SJSA1 (cell line): ENCODE results near the gene CFAP100. TPM values are rescaled to one million over a fixed set of nuclear protein-coding genes. Genes with fewer than 3 reads are reported as not detected.

ENCODE experiments used
- DNase-seq, 2 experiments: peaks; one replicate each; pipeline ENCODE4 v3.0.0-alpha.2; 2015 to 2020; ENCODE audit warnings: low spot score in 2 of 2, low read depth in 1 of 2
- H3K27ac ChIP-seq: fragments of 250-450 bp; sonication (Bioruptor Pico); 2 replicates; pipeline ENCODE4 v1.5.1; 2020; ENCODE audit warnings: mild to moderate bottlenecking, moderate library complexity
- H3K27me3 ChIP-seq: fragments of 250-450 bp; sonication (Bioruptor Pico); replicated peaks from 2 replicates; pipeline ENCODE4 v1.5.1; 2020; ENCODE audit warnings: mild to moderate bottlenecking, moderate library complexity
- H3K36me3 ChIP-seq: fragments of 250-450 bp; sonication (Bioruptor Pico); 2 replicates; pipeline ENCODE4 v1.5.1; 2020; ENCODE audit warnings: mild to moderate bottlenecking
- H3K4me1 ChIP-seq: fragments of 250-450 bp; sonication (Bioruptor Pico); replicated peaks from 2 replicates; pipeline ENCODE4 v1.6.1; 2021; ENCODE audit warnings: mild to moderate bottlenecking
- H3K4me3 ChIP-seq: fragments of 250-450 bp; sonication (Bioruptor Pico); 2 replicates; pipeline ENCODE4 v1.5.1; 2020; ENCODE audit warnings: mild to moderate bottlenecking
- H3K9me3 ChIP-seq: fragments of 250-450 bp; sonication (Bioruptor Pico); replicated peaks from 2 replicates; pipeline ENCODE4 v1.5.1; 2020; ENCODE audit warnings: mild to moderate bottlenecking
- total RNA-seq: library from RNA; depleted of rRNA; stranded (reverse); fragments of >200 nt; shearing (Covaris generic); gene quantifications from 2 replicates; pipeline ENCODE4 v1.2.3, GENCODE V29; 2014

CFAP100 gene
- total RNA-seq, 1 experiment from 2014 or later: not detected

GRCh38 chr3:126436826-126437717 is 42.4 kb downstream of the CFAP100 start:
- no peak for DNase-seq
- Histone ChIP-seq H3K9me3 (no peaks in the 10 kb centered on the region), H3K27me3 (no peaks in the 10 kb centered on the region), H3K4me3 (no peak overlapping the region), H3K27ac (no peak overlapping the region), H3K36me3 (peaks cover 2% of the 10 kb centered on the region; the same call in 1 of the 2 replicates), H3K4me1 (peaks cover 3% of the 10 kb centered on the region; the same call in 1 of the 2 replicates)

- Histone ChIP-seq H3K4me3 (no peak overlapping the region), H3K36me3 (peaks cover 2% of the 10 kb centered on the region; the same call in 1 of the 2 replicates)
- no peak for DNase-seq
Measured at GRCh38 chr3:126438186-126438585, 43.5 kb downstream of the CFAP100 start.

GRCh38 chr3:126438746-126439145 is 44.0 kb downstream of the CFAP100 start:
- H3K9me3 ChIP-seq: no peaks in the 10 kb centered on the region
- no peak for DNase-seq
- no peak overlapping the region for H3K27ac ChIP-seq
- no peak overlapping the region for H3K4me3 ChIP-seq
- no peaks in the 10 kb centered on the region for H3K4me1 ChIP-seq
- no peaks in the 10 kb centered on the region for H3K27me3 ChIP-seq
- peaks cover 2% of the 10 kb centered on the region; the same call in 1 of the 2 replicates for H3K36me3 ChIP-seq

More at GRCh38 chr3:126438186-126438585, 43.5 kb downstream of the CFAP100 start:
- Histone ChIP-seq H3K27me3 (no peaks in the 10 kb centered on the region), H3K4me1 (no peaks in the 10 kb centered on the region; the same call in 1 of the 2 replicates), H3K9me3 (no peaks in the 10 kb centered on the region), H3K27ac (no peak overlapping the region)

GRCh38 chr3:126439346-126439967 is 44.7 kb downstream of the CFAP100 start:
- Histone ChIP-seq H3K4me3 (no peak overlapping the region), H3K27ac (no peak overlapping the region), H3K9me3 (no peaks in the 10 kb centered on the region), H3K27me3 (no peaks in the 10 kb centered on the region), H3K36me3 (peaks cover 2% of the 10 kb centered on the region; the same call in 1 of the 2 replicates), H3K4me1 (no peaks in the 10 kb centered on the region)
- DNase-seq: no peak

GRCh38 chr3:126439968-126440708 is 45.4 kb downstream of the CFAP100 start:
- H3K27ac ChIP-seq: no peak overlapping the region
- DNase-seq: no peak
- H3K4me1 ChIP-seq: no peaks in the 10 kb centered on the region
- H3K36me3 ChIP-seq: peaks cover 5% of the 10 kb centered on the region
- no peaks in the 10 kb centered on the region for H3K27me3 ChIP-seq
- no peak overlapping the region for H3K4me3 ChIP-seq
- H3K9me3 ChIP-seq: no peaks in the 10 kb centered on the region

GRCh38 chr3:126440709-126440995 is 45.9 kb downstream of the CFAP100 start:
- Histone ChIP-seq H3K27me3 (no peaks in the 10 kb centered on the region), H3K36me3 (peaks cover 5% of the 10 kb centered on the region), H3K9me3 (no peaks in the 10 kb centered on the region), H3K4me1 (no peaks in the 10 kb centered on the region), H3K4me3 (no peak overlapping the region), H3K27ac (no peak overlapping the region)
- DNase-seq: no peak

- H3K27me3 ChIP-seq: no peaks in the 10 kb centered on the region
- H3K4me1 ChIP-seq: no peaks in the 10 kb centered on the region
- H3K4me3 ChIP-seq: no peak overlapping the region
- no peaks in the 10 kb centered on the region for H3K9me3 ChIP-seq
- peaks cover 5% of the 10 kb centered on the region for H3K36me3 ChIP-seq
- no peak overlapping the region for H3K27ac ChIP-seq
- no peak for DNase-seq
Measured at GRCh38 chr3:126441256-126441880, 46.7 kb downstream of the CFAP100 start.

GRCh38 chr3:126442094-126442855 is 47.6 kb downstream of the CFAP100 start:
- Histone ChIP-seq H3K36me3 (peaks cover 5% of the 10 kb centered on the region), H3K4me1 (no peaks in the 10 kb centered on the region), H3K27me3 (no peaks in the 10 kb centered on the region), H3K27ac (no peak overlapping the region), H3K9me3 (no peaks in the 10 kb centered on the region), H3K4me3 (no peak overlapping the region)
- no peak for DNase-seq

GRCh38 chr3:126442856-126443242 is 48.1 kb downstream of the CFAP100 start:
- Histone ChIP-seq H3K4me3 (no peak overlapping the region), H3K27ac (no peak overlapping the region), H3K9me3 (no peaks in the 10 kb centered on the region), H3K4me1 (no peaks in the 10 kb centered on the region), H3K27me3 (no peaks in the 10 kb centered on the region), H3K36me3 (peaks cover 6% of the 10 kb centered on the region)
- no peak for DNase-seq

- Histone ChIP-seq H3K4me1 (no peaks in the 10 kb centered on the region), H3K4me3 (no peak overlapping the region), H3K27me3 (no peaks in the 10 kb centered on the region), H3K36me3 (peaks cover 19% of the 10 kb centered on the region), H3K27ac (no peak overlapping the region), H3K9me3 (no peaks in the 10 kb centered on the region)
- no peak for DNase-seq
Measured at GRCh38 chr3:126445506-126445905, 50.8 kb downstream of the CFAP100 start.

GRCh38 chr3:126446301-126446700 is 51.6 kb downstream of the CFAP100 start:
- peaks cover 20% of the 10 kb centered on the region for H3K36me3 ChIP-seq
- no peaks in the 10 kb centered on the region for H3K9me3 ChIP-seq
- H3K27ac ChIP-seq: no peak overlapping the region
- no peaks in the 10 kb centered on the region for H3K4me1 ChIP-seq
- H3K27me3 ChIP-seq: no peaks in the 10 kb centered on the region
- H3K4me3 ChIP-seq: no peak overlapping the region
- DNase-seq: no peak

- DNase-seq: no peak
- H3K9me3 ChIP-seq: no peaks in the 10 kb centered on the region
- H3K4me3 ChIP-seq: no peak overlapping the region
- H3K4me1 ChIP-seq: no peaks in the 10 kb centered on the region
- H3K27ac ChIP-seq: no peak overlapping the region
- peaks cover 23% of the 10 kb centered on the region for H3K36me3 ChIP-seq
- H3K27me3 ChIP-seq: no peaks in the 10 kb centered on the region
Measured at GRCh38 chr3:126446791-126447190, 52.1 kb downstream of the CFAP100 start.
